ENCODE results near the gene STK38L. TPM values are rescaled to one million over a fixed set of nuclear protein-coding genes. Genes with fewer than 3 reads are reported as not detected.

The STK38L gene
- total and polyA plus RNA-seq, 2 of the 4 experiments (the other 2 are of a cell fraction), result 5.1 to 7.2 TPM

DNA sequence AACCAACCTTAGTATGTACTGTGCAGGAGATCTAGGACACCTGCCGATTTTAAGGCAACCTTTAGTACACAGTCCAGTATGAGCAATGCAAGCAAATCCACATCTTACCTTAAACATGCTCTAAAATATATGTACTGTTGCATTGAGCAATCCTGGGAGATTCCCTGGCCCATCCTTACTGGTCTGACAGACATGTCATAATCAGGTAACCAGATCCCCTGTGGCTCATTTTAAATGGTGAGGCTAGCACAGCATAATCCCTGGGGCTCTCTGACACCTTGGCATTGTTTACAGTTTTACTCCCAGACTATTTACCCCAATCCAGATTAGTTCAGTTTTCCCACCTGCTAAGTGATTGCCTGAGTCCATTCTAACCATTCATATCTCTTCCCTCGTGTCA lies 103.7 kb downstream of the STK38L start:
- Histone ChIP-seq H3K4me1 (ENCODE audit: control insufficient read depth, insufficient read depth, low read length) (peaks cover 12% of the 10 kb centered on the region), H2BK5ac (ENCODE audit: low read depth, low read length, poor library complexity, severe bottlenecking) (no peak overlapping the region), H3K27me3 (ENCODE audit: control insufficient read depth, insufficient read depth, low read length) (no peaks in the 10 kb centered on the region), H2BK120ac (ENCODE audit: low read depth, low read length) (no peak overlapping the region), H4K91ac (ENCODE audit: insufficient read depth, low read depth, low read length) (no peak overlapping the region), H2BK15ac (ENCODE audit: low read depth, low read length) (no peak overlapping the region), H3K9me3 (ENCODE audit: control insufficient read depth, insufficient read depth, low read length) (no peaks in the 10 kb centered on the region), H2AFZ (replicated peaks; ENCODE audit: low read length, poor library complexity) (no peak overlapping the region), H3K14ac (replicated peaks; ENCODE audit: low read depth, low read length) (0 out of 2 replicates have a peak overlapping the region, but pooled peaks have one; percentile 36), H2BK20ac (ENCODE audit: low read depth, low read length) (0 out of 2 replicates have a peak overlapping the region, but pooled peaks have one; percentile 7), H2AK9ac (replicated peaks; ENCODE audit: low read depth, low read length, poor library complexity) (no peak overlapping the region), H3K36me3 (ENCODE audit: control insufficient read depth, insufficient read depth, low read length) (no peaks in the 10 kb centered on the region), H3K9ac (ENCODE audit: low read depth, low read length) (no peak overlapping the region), H3K4me3 (ENCODE audit: insufficient read depth, low read depth, low read length) (no peak overlapping the region), H3K4ac (ENCODE audit: low read depth, low read length) (no peak overlapping the region), H3K56ac (ENCODE audit: extremely low read depth, insufficient read depth, low read length) (no peak overlapping the region), H3K18ac (ENCODE audit: low read depth, low read length) (no peak overlapping the region), H4K20me1 (ENCODE audit: insufficient read depth, low read length) (no peaks in the 10 kb centered on the region), H3K4me2 (ENCODE audit: low read depth, low read length) (no peak overlapping the region), H3K9me1 (ENCODE audit: insufficient read depth, low read length) (peaks cover 13% of the 10 kb centered on the region), H3K79me1 (ENCODE audit: low read depth in 1 of 2, low read length in 2 of 2) (peaks cover 47 to 67% of the 10 kb centered on the region in 2 experiments), H4K5ac (ENCODE audit: low read depth, low read length) (no peak overlapping the region), H3K23ac (ENCODE audit: low read depth, low read length) (peak overlapping the region; percentile 63; the same call in 1 of the 2 replicates), H4K8ac (ENCODE audit: low read depth in 2 of 2, low read length in 2 of 2) (no peak overlapping the region), H2AK5ac (ENCODE audit: low read depth, low read length) (peak overlapping the region; percentile 60; the same call in 1 of the 2 replicates), H3K27ac (ENCODE audit: insufficient read depth, low read length) (no peak overlapping the region)
- DNase-seq (no peak), ATAC-seq (ENCODE audit: low read depth) (no peak)
- ChIA-PET CTCF (interaction anchor here (0.9 kb wide), 1 partner anchor 16 kb away, joined by 3 read pairs; no protein-coding TSS in a partner anchor), POLR2A (ENCODE audit: unreplicated experiment) (no interaction called here)
- intact Hi-C loops (cut with micrococcal nuclease) (no loop called here), in situ Hi-C loops (cut with MboI; ENCODE audit: low sequenced_read_pairs) (no loop called here), dilution Hi-C loops (cut with HindIII; ENCODE audit: low sequenced_read_pairs, unreplicated experiment) (no loop called here)
- no CpG with 5 or more reads among the region's 2 CpGs for WGBS, 2 experiments (ENCODE audit: extremely low coverage in 2 of 2, insufficient read length in 1 of 2)
- no TSS peak for BruUV-seq (replicated peaks)
- TF ChIP-seq RAD21 (IDR thresholded peaks at IDR 0.05; ENCODE audit: low read length), result no peak
- TF ChIP-seq CEBPB (IDR thresholded peaks at IDR 0.05; ENCODE audit: low read depth, low read length), result peak; percentile 30; the same call in 1 of the 2 replicates

Data from IMR-90 (cell line).